Mammary epithelial cell (primary cell): Measurements from ENCODE around the gene RIPK4.

ENCODE experiments used
- EZH2 ChIP-seq: IDR thresholded peaks from 2 replicates; pipeline ENCODE4 v1.6.1; 2012; ENCODE audit warnings: low read length, inconsistent platforms, borderline replicate concordance
- TF ChIP-seq, protein P1 (sequence below), 2 donors: IDR thresholded peaks in 1 of 2; conservative IDR thresholded peaks in 1 of 2; 2 replicates each; pipeline ENCODE4 v1.5.1; 2011 to 2012; ENCODE audit warnings: inconsistent platforms in 2 of 2, low read length in 2 of 2, mild to moderate bottlenecking in 2 of 2, control low read depth in 1 of 2, low read depth in 1 of 2; ENCODE audit not compliant: insufficient read depth in 1 of 2; ENCODE audit errors: extremely low read depth in 1 of 2

DNA sequence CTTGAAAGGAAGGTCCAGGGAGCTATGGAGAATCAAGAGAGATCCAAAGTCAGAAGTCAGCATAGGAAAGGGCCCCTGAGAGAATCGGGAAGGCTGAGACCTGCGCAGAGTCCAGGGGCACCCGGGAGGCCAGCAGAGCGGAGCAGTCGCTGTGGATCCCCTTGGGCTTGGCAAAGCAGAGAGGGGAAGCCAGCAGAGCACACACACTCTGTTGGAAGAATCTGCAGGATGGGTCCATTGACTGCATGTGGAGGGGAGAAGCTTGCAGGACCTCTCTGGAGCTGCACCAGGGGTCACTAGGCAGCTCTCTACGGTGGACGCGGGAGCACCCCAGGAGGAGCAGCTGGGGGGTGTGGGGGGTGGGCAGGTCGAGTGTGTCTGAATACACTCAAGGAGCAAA is 6.4 kb downstream of the RIPK4 start:
- TF ChIP-seq, protein P1, sequence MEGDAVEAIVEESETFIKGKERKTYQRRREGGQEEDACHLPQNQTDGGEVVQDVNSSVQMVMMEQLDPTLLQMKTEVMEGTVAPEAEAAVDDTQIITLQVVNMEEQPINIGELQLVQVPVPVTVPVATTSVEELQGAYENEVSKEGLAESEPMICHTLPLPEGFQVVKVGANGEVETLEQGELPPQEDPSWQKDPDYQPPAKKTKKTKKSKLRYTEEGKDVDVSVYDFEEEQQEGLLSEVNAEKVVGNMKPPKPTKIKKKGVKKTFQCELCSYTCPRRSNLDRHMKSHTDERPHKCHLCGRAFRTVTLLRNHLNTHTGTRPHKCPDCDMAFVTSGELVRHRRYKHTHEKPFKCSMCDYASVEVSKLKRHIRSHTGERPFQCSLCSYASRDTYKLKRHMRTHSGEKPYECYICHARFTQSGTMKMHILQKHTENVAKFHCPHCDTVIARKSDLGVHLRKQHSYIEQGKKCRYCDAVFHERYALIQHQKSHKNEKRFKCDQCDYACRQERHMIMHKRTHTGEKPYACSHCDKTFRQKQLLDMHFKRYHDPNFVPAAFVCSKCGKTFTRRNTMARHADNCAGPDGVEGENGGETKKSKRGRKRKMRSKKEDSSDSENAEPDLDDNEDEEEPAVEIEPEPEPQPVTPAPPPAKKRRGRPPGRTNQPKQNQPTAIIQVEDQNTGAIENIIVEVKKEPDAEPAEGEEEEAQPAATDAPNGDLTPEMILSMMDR (conservative IDR thresholded peaks at IDR 0.05 in 1 of 2, IDR thresholded peaks at IDR 0.05 in 1 of 2; ENCODE audit: extremely low read depth in 1 of 2, insufficient read depth in 1 of 2, low read depth in 1 of 2, low read length in 2 of 2) = no peak
- TF ChIP-seq EZH2 = no peak
